Diencephalon (tissue), 1 donor: Measurements from ENCODE around the gene OSBPL7. TPM values are rescaled to one million over a fixed set of nuclear protein-coding genes. Genes with fewer than 3 reads are reported as not detected.

Source experiments
- total RNA-seq: library from RNA; depleted of rRNA; stranded (reverse); fragments of >200 nt; gene quantifications from one replicate; pipeline ENCODE4 v1.2.3, GENCODE V29; 2014

The OSBPL7 gene
- total RNA-seq: 6.7 TPM

GRCh38 chr17:47821424-47822391, at the start of gene OSBPL7:
OSBPL7 (minus strand) TSS chr17:47821794; CDS start chr17:47820278, 1,516 bp downstream.

GRCh38 chr17:47850692-47851573, 29.3 kb upstream of the OSBPL7 start, which contains the start of gene SP6:
SP6 (minus strand) TSS chr17:47851163; CDS start chr17:47848429, 2,734 bp downstream.

GRCh38 chr17:47840742-47841487, 19.3 kb upstream of the OSBPL7 start, which contains the start of gene SCRN2:
SCRN2 (minus strand) TSS chr17:47841273; CDS start chr17:47840843, 430 bp downstream.

GRCh38 chr17:47831003-47831933, 9.7 kb upstream of the OSBPL7 start, which contains the start of the genes LRRC46 and MRPL10:
LRRC46 (plus strand) TSS chr17:47831670; CDS start chr17:47831990, 320 bp downstream.
MRPL10 (minus strand) TSS chr17:47831541; CDS start chr17:47831511, 30 bp downstream.

Other genes starting within 250 kb of the OSBPL7 start
- gene KPNB1, start 171.9 kb downstream of the OSBPL7 start, total RNA-seq: 159 TPM
- gene TBKBP1, start 127.6 kb downstream of the OSBPL7 start, total RNA-seq: 15.2 TPM
- 0.23 TPM for gene TBX21, start 88.6 kb downstream of the OSBPL7 start, total RNA-seq
- 12.5 TPM for gene MRPL10, start 9.7 kb upstream of the OSBPL7 start, total RNA-seq
- gene LRRC46, start 9.9 kb upstream of the OSBPL7 start, total RNA-seq: 1.6 TPM
- gene SCRN2, start 19.5 kb upstream of the OSBPL7 start, total RNA-seq: 20.5 TPM
- 0.23 TPM for gene SP6, start 29.4 kb upstream of the OSBPL7 start, total RNA-seq
- gene SP2, start 74.4 kb upstream of the OSBPL7 start, total RNA-seq: 0.46 TPM
- 18.7 TPM for gene PNPO, start 119.8 kb upstream of the OSBPL7 start, total RNA-seq
- not detected for gene PRR15L, start 136.1 kb upstream of the OSBPL7 start, total RNA-seq
- gene CDK5RAP3, start 149.3 kb upstream of the OSBPL7 start, total RNA-seq: 58.4 TPM
- 1.2 TPM for gene COPZ2, start 216.0 kb upstream of the OSBPL7 start, total RNA-seq
- 76.1 TPM for gene NFE2L1, start 226.6 kb upstream of the OSBPL7 start, total RNA-seq